C4-2B (cell line): Measurements from ENCODE around the gene ZNF80.

Experiments used
- H3K27ac ChIP-seq: fragments of 450-650 bp; 2 replicates; pipeline ENCODE4 v1.5.1; 2017
- CTCF ChIP-seq: fragments of 450-650 bp; conservative IDR thresholded peaks from 2 replicates; pipeline ENCODE4 v1.5.1; 2017; ENCODE audit warnings: mild to moderate bottlenecking
- ZFX ChIP-seq: fragments of 450-650 bp; IDR thresholded peaks from 2 replicates; pipeline ENCODE4 v1.6.1; 2017

The ZNF80 gene

GRCh38 chr3:114219741-114220140 lies 17.6 kb downstream of the ZNF80 start:
- no peak for TF ChIP-seq CTCF
- TF ChIP-seq ZFX, result no peak
- H3K27ac ChIP-seq, result no peak overlapping the region

- H3K27ac ChIP-seq, result no peak overlapping the region
- TF ChIP-seq CTCF (no peak), ZFX (no peak)
Observed at GRCh38 chr3:114218578-114219185, 18.7 kb downstream of the ZNF80 start.

- TF ChIP-seq CTCF (no peak), ZFX (no peak)
Observed at GRCh38 chr3:114218006-114218405, 19.4 kb downstream of the ZNF80 start.

GRCh38 chr3:114217266-114217665 lies 20.1 kb downstream of the ZNF80 start:
- TF ChIP-seq CTCF (no peak), ZFX (no peak)
- no peak overlapping the region for H3K27ac ChIP-seq

More at GRCh38 chr3:114218006-114218405, 19.4 kb downstream of the ZNF80 start:
- H3K27ac ChIP-seq, result no peak overlapping the region

- TF ChIP-seq ZFX (no peak), CTCF (no peak)
- H3K27ac ChIP-seq, result no peak overlapping the region
Observed at GRCh38 chr3:114216186-114216970, 21.0 kb downstream of the ZNF80 start.

GRCh38 chr3:114214542-114215341 lies 22.6 kb downstream of the ZNF80 start:
- TF ChIP-seq ZFX, result no peak
- no peak for TF ChIP-seq CTCF
- no peak overlapping the region for H3K27ac ChIP-seq
